ENCODE data around the gene JAG1.

DNA sequence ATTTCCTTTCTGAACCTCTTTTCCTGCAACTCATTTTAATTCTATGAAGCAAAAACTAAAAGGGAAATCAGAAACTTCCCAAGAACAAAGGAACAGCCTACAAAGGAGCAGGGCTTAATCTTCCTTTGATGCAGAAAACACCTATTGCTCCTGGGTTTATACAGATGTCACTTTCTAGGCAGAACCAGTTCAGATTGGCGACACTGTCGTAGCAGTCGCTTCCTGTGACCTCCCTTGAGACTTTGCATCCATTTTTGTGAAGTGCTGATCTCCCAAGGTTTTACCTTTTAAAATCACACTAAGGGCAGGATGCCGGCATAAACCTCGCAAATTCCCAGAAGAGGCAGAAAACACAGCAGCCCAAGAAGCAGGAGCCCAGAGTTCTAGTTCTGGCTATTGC is 40.1 kb downstream of the JAG1 start:
- TF ChIP-seq, protein P1, sequence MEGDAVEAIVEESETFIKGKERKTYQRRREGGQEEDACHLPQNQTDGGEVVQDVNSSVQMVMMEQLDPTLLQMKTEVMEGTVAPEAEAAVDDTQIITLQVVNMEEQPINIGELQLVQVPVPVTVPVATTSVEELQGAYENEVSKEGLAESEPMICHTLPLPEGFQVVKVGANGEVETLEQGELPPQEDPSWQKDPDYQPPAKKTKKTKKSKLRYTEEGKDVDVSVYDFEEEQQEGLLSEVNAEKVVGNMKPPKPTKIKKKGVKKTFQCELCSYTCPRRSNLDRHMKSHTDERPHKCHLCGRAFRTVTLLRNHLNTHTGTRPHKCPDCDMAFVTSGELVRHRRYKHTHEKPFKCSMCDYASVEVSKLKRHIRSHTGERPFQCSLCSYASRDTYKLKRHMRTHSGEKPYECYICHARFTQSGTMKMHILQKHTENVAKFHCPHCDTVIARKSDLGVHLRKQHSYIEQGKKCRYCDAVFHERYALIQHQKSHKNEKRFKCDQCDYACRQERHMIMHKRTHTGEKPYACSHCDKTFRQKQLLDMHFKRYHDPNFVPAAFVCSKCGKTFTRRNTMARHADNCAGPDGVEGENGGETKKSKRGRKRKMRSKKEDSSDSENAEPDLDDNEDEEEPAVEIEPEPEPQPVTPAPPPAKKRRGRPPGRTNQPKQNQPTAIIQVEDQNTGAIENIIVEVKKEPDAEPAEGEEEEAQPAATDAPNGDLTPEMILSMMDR (IDR thresholded peaks at IDR 0.05; ENCODE audit: poor library complexity, severe bottlenecking): no peak
- TF ChIP-seq POLR2AphosphoS5 (IDR thresholded peaks at IDR 0.05) (no peak), EZH2 (IDR thresholded peaks at IDR 0.05; ENCODE audit: borderline replicate concordance, insufficient read depth, low read length, poor library complexity, severe bottlenecking) (no peak), TAF1 (IDR thresholded peaks at IDR 0.05; ENCODE audit: low read depth) (no peak), MXI1 (conservative IDR thresholded peaks at IDR 0.05; ENCODE audit: poor library complexity, severe bottlenecking) (no peak), SMC3 (conservative IDR thresholded peaks at IDR 0.05; ENCODE audit: poor library complexity) (no peak)
- TF ChIP-seq, protein P2, sequence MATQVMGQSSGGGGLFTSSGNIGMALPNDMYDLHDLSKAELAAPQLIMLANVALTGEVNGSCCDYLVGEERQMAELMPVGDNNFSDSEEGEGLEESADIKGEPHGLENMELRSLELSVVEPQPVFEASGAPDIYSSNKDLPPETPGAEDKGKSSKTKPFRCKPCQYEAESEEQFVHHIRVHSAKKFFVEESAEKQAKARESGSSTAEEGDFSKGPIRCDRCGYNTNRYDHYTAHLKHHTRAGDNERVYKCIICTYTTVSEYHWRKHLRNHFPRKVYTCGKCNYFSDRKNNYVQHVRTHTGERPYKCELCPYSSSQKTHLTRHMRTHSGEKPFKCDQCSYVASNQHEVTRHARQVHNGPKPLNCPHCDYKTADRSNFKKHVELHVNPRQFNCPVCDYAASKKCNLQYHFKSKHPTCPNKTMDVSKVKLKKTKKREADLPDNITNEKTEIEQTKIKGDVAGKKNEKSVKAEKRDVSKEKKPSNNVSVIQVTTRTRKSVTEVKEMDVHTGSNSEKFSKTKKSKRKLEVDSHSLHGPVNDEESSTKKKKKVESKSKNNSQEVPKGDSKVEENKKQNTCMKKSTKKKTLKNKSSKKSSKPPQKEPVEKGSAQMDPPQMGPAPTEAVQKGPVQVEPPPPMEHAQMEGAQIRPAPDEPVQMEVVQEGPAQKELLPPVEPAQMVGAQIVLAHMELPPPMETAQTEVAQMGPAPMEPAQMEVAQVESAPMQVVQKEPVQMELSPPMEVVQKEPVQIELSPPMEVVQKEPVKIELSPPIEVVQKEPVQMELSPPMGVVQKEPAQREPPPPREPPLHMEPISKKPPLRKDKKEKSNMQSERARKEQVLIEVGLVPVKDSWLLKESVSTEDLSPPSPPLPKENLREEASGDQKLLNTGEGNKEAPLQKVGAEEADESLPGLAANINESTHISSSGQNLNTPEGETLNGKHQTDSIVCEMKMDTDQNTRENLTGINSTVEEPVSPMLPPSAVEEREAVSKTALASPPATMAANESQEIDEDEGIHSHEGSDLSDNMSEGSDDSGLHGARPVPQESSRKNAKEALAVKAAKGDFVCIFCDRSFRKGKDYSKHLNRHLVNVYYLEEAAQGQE (IDR thresholded peaks at IDR 0.05; ENCODE audit: borderline replicate concordance): no peak

Data from neural cell (in vitro differentiated cells).